Measurements from ENCODE around the gene TBC1D22A. TPM values are rescaled to one million over a fixed set of nuclear protein-coding genes. Genes with fewer than 3 reads are reported as not detected.

The TBC1D22A gene
- total RNA-seq, 1 donor from 2014 or later, result 10.6 TPM

DNA sequence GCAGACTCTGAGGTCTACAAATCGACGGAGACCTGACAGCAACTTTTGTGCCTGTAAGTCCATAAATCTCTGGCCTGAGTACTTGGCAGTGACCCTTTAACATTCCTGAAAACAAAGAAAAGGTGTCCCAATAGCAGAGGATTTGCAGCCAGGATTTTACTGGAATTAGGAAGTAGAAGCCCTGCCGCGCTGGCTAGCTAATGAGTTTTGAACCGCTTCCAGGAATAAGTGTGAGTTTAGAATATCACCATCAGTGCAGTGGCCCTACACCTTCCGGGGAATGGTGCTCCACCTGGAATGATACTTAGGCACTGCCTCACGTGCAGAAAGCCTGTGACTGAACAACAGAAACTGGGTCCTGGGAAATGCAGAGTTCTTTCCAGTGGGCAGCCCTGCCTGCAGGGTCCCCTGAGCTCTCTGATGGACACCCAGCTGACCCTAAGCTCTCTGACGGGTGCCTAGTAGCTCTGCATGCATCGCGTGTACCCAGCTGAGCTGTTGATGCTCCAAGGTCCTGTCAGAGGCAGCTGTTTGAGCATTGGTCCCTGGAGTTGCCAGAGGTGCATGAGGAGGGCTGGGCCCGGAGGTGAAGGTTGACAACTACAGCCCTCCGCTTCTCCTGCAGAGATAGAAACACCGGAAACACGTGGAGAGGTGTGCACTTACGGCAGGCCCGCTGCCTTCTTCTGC, 380.9 kb downstream of the TBC1D22A start:
- H3K4me1 Mint-ChIP-seq, result peaks cover 6% of the 10 kb centered on the region
- Histone ChIP-seq H2AFZ (replicated peaks) (no peak overlapping the region), H3K36me3 (no peaks in the 10 kb centered on the region), H3K79me2 (ENCODE audit: low read depth) (no peaks in the 10 kb centered on the region), H3K9me3 (ENCODE audit: low read depth) (no peaks in the 10 kb centered on the region), H3K27me3 (no peaks in the 10 kb centered on the region), H3F3A (ENCODE audit: low read depth) (no peaks in the 10 kb centered on the region), H3K27ac (no peak overlapping the region), H4K20me1 (ENCODE audit: low read depth) (no peaks in the 10 kb centered on the region), H3K9ac (no peak overlapping the region), H3K4me3 (no peak overlapping the region), H3K4me1 (no peaks in the 10 kb centered on the region), H3K4me2 (no peak overlapping the region)
- no peak overlapping the region for H3K27ac Mint-ChIP-seq
- no peak for DNase-seq (ENCODE audit: low spot score)
- no peaks in the 10 kb centered on the region for H3K27me3 Mint-ChIP-seq (ENCODE audit: insufficient read depth, low read depth)
- no peak overlapping the region for H3K4me3 Mint-ChIP-seq
- no peaks in the 10 kb centered on the region for H3K9me3 Mint-ChIP-seq
- TF ChIP-seq EZH2phosphoT487 (IDR thresholded peaks at IDR 0.05) (no peak), CTCF (IDR thresholded peaks at IDR 0.05) (no peak), EZH2 (IDR thresholded peaks at IDR 0.05) (no peak)
- H3K36me3 Mint-ChIP-seq, result no peaks in the 10 kb centered on the region

DNA sequence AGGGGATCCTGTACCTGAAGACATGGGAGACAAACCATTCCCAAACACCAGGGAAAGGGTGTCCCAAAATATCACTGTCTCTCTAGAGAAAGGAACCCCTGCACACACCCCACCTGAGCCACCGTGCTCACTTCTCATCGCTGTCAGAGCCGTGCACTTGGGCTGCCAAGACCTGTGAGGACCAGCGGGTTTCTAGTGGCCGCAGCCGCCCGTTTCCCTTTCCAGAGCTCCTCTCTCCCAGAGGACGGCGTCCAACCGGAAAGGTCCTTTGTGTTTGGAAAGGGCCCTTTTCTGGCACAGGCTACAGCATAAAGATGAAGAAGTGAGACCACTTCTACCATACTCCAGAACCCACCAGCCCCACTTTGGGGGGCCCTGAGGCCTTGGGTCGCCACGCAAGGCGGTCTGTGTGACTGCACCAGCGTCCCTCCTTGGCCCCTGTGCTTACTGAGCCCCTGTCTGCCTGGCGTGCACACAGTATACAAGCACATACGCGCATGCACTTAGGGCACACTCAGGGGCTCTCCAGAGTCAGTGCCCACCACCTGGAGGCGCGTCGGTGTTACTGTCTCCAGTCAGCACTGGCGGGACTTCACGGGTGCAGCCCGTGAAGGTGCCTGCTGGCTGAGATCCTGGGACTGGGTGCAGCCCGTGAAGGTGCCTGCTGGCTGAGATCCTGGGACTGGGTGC, 381.8 kb downstream of the TBC1D22A start:
- H4K20me1 ChIP-seq (ENCODE audit: low read depth), result no peaks in the 10 kb centered on the region
- no peaks in the 10 kb centered on the region for H3K79me2 ChIP-seq (ENCODE audit: low read depth)
- TF ChIP-seq CTCF (IDR thresholded peaks at IDR 0.05) (no peak), EZH2 (IDR thresholded peaks at IDR 0.05) (no peak), EZH2phosphoT487 (IDR thresholded peaks at IDR 0.05) (no peak)
- H3K4me1 Mint-ChIP-seq, result peaks cover 6% of the 10 kb centered on the region
- H3K4me1 ChIP-seq, result no peaks in the 10 kb centered on the region
- H3F3A ChIP-seq (ENCODE audit: low read depth), result no peaks in the 10 kb centered on the region
- H3K4me3 Mint-ChIP-seq, result no peak overlapping the region
- H3K27ac ChIP-seq, result no peak overlapping the region
- no peak for DNase-seq (ENCODE audit: low spot score)
- H3K4me2 ChIP-seq, result no peak overlapping the region
- H3K4me3 ChIP-seq, result no peak overlapping the region
- no peaks in the 10 kb centered on the region for H3K36me3 Mint-ChIP-seq
- no peaks in the 10 kb centered on the region for H3K27me3 ChIP-seq
- H3K36me3 ChIP-seq, result no peaks in the 10 kb centered on the region
- H3K27ac Mint-ChIP-seq, result no peak overlapping the region
- no peaks in the 10 kb centered on the region for H3K9me3 Mint-ChIP-seq
- no peak overlapping the region for H2AFZ ChIP-seq (replicated peaks)
- H3K9ac ChIP-seq, result no peak overlapping the region
- no peaks in the 10 kb centered on the region for H3K9me3 ChIP-seq (ENCODE audit: low read depth)
- H3K27me3 Mint-ChIP-seq (ENCODE audit: insufficient read depth, low read depth), result no peaks in the 10 kb centered on the region

DNA sequence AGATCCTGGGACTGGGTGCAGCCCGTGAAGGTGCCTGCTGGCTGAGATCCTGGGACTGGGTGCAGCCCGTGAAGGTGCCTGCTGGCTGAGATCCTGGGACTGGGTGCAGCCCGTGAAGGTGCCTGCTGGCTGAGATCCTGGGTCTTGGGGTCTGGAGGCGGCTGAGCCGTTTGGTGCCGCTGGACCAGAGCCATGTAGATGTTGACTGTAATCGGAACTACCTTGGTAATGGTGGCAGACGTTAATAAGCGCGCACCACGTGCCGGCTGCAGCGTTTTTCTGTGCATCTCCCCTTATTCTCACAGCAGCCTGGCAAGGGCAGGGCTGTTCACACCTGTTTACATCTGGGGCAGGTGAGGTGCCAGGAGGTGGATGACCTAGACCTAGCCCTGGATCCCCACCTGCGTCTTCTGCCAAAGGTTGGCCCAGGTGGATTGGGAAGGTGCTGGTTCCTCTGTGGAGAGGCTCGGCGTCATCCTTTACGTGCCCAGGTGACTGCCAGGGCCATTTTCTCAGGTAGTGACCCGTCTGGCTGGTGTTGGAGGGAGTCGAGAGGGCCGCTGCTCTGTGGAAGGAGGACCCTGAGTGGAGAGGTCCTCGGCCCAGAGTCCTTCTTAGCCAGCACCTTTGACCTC, 382.5 kb downstream of the TBC1D22A start:
- no peak for TF ChIP-seq EZH2 (IDR thresholded peaks at IDR 0.05)
- no peak for TF ChIP-seq EZH2phosphoT487 (IDR thresholded peaks at IDR 0.05)
- TF ChIP-seq CTCF (IDR thresholded peaks at IDR 0.05), result no peak
- Mint-ChIP-seq H3K4me3 (no peak overlapping the region), H3K27ac (no peak overlapping the region), H3K36me3 (no peaks in the 10 kb centered on the region), H3K4me1 (peaks cover 3% of the 10 kb centered on the region), H3K27me3 (ENCODE audit: insufficient read depth, low read depth) (no peaks in the 10 kb centered on the region), H3K9me3 (no peaks in the 10 kb centered on the region)
- Histone ChIP-seq H3K4me1 (no peaks in the 10 kb centered on the region), H4K20me1 (ENCODE audit: low read depth) (no peaks in the 10 kb centered on the region), H3F3A (ENCODE audit: low read depth) (no peaks in the 10 kb centered on the region), H3K27me3 (no peaks in the 10 kb centered on the region), H3K9ac (no peak overlapping the region), H3K4me3 (no peak overlapping the region), H3K79me2 (ENCODE audit: low read depth) (no peaks in the 10 kb centered on the region), H3K36me3 (no peaks in the 10 kb centered on the region), H2AFZ (replicated peaks) (no peak overlapping the region), H3K9me3 (ENCODE audit: low read depth) (no peaks in the 10 kb centered on the region), H3K4me2 (no peak overlapping the region), H3K27ac (no peak overlapping the region)
- DNase-seq (ENCODE audit: low spot score), result no peak

Measured in neural progenitor cell (in vitro differentiated cells).